K562 (cell line): ENCODE results near the gene SLC7A11. TPM values are rescaled to one million over a fixed set of nuclear protein-coding genes. Genes with fewer than 3 reads are reported as not detected.

Experiments
- FOS ChIP-seq: IDR thresholded peaks from 3 replicates; pipeline ENCODE4 v1.6.1; 2011; ENCODE audit not compliant: insufficient read length; ENCODE audit errors: extremely low read depth
- KLF6 ChIP-seq: fragments of 250-450 bp; sonication (Bioruptor Pico); IDR thresholded peaks from 2 replicates; pipeline ENCODE4 v1.4.0; 2020; ENCODE audit warnings: mild to moderate bottlenecking, moderate library complexity, borderline replicate concordance
- MYC ChIP-seq, 2 experiments: fragments of 250-450 bp in 1 of 2; sonication (Bioruptor Pico) in 1 of 2; IDR thresholded peaks; 2 replicates each; pipeline versions ENCODE4 v1.5.1 to v1.6.1; 2012 to 2021; ENCODE audit warnings: low read depth in 2 of 2, borderline replicate concordance in 1 of 2, improper control_type of control experiment in 1 of 2, low read length in 1 of 2, mild to moderate bottlenecking in 1 of 2, moderate library complexity in 1 of 2
- RAD51 ChIP-seq: fragments of 450-650 bp; IDR thresholded peaks from 2 replicates; pipeline ENCODE4 v1.7.1; 2016; ENCODE audit warnings: low read depth, mild to moderate bottlenecking, borderline replicate concordance
- TOE1 ChIP-seq, 2 experiments: fragments of 450-650 bp in 1 of 2; sonication (generic) in 1 of 2; formaldehyde crosslinking in 1 of 2; IDR thresholded peaks; 2 replicates each; pipeline versions ENCODE4 v1.7.1 to v1.8.0; 2016 to 2022; ENCODE audit warnings: borderline replicate concordance in 2 of 2, mild to moderate bottlenecking in 2 of 2, antibody characterized with exemption in 1 of 2, inconsistent platforms in 1 of 2, low read depth in 1 of 2, missing genetic modification reagents in 1 of 2, moderate library complexity in 1 of 2
- TSC22D4 ChIP-seq: fragments of 450-650 bp; IDR thresholded peaks from 2 replicates; pipeline ENCODE4 v1.6.1; 2016; ENCODE audit warnings: missing genetic modification characterization, missing biosample characterization, control low read depth
- ZNF175 ChIP-seq: fragments of 200-800 bp; sonication (Bioruptor generic); IDR thresholded peaks from 2 replicates; pipeline ENCODE4 v1.6.1; 2016; ENCODE audit warnings: low read depth, mild to moderate bottlenecking, missing genetic modification characterization, missing compliant biosample characterization
- polyA plus RNA-seq, 8 experiments: library from polyadenylated mRNA; depleted of rRNA in 4 of 8; stranded (reverse) in 5 of 8; unstranded in 3 of 8; fragments of >200 nt; fragmentation: Nextera tagmentation in 2 of 8; fragmentation: Illumina TruSeq in 1 of 8; extraction: Ambion mirVana in 2 of 8; extraction: Trizol in 1 of 8; gene quantifications; 2 replicates each; pipeline versions ENCODE4 v1.2.1 to v1.2.3, GENCODE V29; 2011 to 2014; ENCODE audit warnings: inconsistent platforms in 1 of 8, missing spikeins in 1 of 8
- total RNA-seq, 7 experiments: library from RNA; depleted of rRNA in 6 of 7; stranded (reverse); fragments of >200 nt in 6 of 7; fragmentation: Illumina TruSeq in 2 of 7; extraction: Trizol in 2 of 7; gene quantifications; 2 replicates each; pipeline versions ENCODE4 v1.2.1 to v1.2.3, GENCODE V29; 2011 to 2021; ENCODE audit warnings: low replicate concordance in 1 of 7
- TF ChIP-seq, protein P1 (sequence below): fragments of 450-650 bp; formaldehyde crosslinking; IDR thresholded peaks from 2 replicates; pipeline ENCODE4 v1.4.0; 2020; ENCODE audit warnings: mild to moderate bottlenecking, mixed read lengths
- TF ChIP-seq, protein P2 (sequence below), 2 experiments: fragments of 450-650 bp in 1 of 2; sonication (generic) in 1 of 2; formaldehyde crosslinking; conservative IDR thresholded peaks; 2 replicates each; pipeline versions ENCODE4 v1.4.0 to v1.8.1; 2020 to 2022; ENCODE audit warnings: mild to moderate bottlenecking in 1 of 2, missing genetic modification reagents in 1 of 2
- TF ChIP-seq, protein P3 (sequence below): IDR thresholded peaks from 2 replicates; pipeline ENCODE4 v1.6.1; 2012; ENCODE audit warnings: low read depth, low read length, improper control_type of control experiment, borderline replicate concordance
- TF ChIP-seq, protein P4 (sequence below), 2 experiments: IDR thresholded peaks; 2 replicates each; pipeline ENCODE4 v1.6.1; 2012; ENCODE audit warnings: improper control_type of control experiment in 2 of 2, low read depth in 2 of 2, low read length in 2 of 2, borderline replicate concordance in 1 of 2

SLC7A11 gene
- total and polyA plus RNA-seq, 9 of the 15 experiments (the other 6 are each of a cell fraction or from before 2014, with no cell fraction given) = 4.5 to 26.1 (median 13.5) TPM

DNA sequence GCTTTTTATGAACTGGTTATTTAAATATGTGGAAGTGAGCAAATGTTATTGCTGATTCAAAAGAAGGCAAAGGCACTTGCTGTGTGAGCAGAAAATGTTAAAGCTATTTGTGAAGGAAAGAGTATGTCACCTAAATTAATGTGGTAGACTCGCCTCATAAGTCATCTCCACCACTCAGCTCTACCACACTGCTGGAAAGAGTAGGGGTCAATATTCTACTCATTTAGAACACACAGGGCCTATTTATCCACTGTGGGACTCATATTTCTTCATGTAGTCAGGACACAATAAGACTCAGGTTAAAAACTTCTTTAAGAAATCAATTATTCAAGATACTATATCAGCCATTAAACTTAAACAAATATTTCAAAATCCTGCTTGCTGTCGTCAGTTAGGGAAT, 106.5 kb downstream of the SLC7A11 start (continued):
- TF ChIP-seq, protein P1, sequence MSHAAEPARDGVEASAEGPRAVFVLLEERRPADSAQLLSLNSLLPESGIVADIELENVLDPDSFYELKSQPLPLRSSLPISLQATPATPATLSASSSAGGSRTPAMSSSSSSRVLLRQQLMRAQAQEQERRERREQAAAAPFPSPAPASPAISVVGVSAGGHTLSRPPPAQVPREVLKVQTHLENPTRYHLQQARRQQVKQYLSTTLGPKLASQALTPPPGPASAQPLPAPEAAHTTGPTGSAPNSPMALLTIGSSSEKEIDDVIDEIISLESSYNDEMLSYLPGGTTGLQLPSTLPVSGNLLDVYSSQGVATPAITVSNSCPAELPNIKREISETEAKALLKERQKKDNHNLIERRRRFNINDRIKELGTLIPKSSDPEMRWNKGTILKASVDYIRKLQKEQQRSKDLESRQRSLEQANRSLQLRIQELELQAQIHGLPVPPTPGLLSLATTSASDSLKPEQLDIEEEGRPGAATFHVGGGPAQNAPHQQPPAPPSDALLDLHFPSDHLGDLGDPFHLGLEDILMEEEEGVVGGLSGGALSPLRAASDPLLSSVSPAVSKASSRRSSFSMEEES = no peak
- TF ChIP-seq FOS (no peak), TSC22D4 (tag) (no peak), MYC (IDR thresholded peaks at IDR 0.05; ENCODE audit: low read depth, low read length) (no peak), MYC (CRISPR knock-in tag; IDR thresholded peaks at IDR 0.05; ENCODE audit: borderline replicate concordance, low read depth) (no peak), KLF6 (no peak), RAD51 (no peak), ZNF175 (CRISPR knock-in tag) (no peak), TOE1 (IDR thresholded peaks at IDR 0.05; ENCODE audit: borderline replicate concordance) (no peak), TOE1 (CRISPR knock-in tag; IDR thresholded peaks at IDR 0.05; ENCODE audit: borderline replicate concordance, low read depth) (no peak)
- TF ChIP-seq, protein P2, sequence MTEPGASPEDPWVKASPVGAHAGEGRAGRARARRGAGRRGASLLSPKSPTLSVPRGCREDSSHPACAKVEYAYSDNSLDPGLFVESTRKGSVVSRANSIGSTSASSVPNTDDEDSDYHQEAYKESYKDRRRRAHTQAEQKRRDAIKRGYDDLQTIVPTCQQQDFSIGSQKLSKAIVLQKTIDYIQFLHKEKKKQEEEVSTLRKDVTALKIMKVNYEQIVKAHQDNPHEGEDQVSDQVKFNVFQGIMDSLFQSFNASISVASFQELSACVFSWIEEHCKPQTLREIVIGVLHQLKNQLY (CRISPR knock-in tag; conservative IDR thresholded peaks at IDR 0.05) = no peak
- TF ChIP-seq, protein P3, sequence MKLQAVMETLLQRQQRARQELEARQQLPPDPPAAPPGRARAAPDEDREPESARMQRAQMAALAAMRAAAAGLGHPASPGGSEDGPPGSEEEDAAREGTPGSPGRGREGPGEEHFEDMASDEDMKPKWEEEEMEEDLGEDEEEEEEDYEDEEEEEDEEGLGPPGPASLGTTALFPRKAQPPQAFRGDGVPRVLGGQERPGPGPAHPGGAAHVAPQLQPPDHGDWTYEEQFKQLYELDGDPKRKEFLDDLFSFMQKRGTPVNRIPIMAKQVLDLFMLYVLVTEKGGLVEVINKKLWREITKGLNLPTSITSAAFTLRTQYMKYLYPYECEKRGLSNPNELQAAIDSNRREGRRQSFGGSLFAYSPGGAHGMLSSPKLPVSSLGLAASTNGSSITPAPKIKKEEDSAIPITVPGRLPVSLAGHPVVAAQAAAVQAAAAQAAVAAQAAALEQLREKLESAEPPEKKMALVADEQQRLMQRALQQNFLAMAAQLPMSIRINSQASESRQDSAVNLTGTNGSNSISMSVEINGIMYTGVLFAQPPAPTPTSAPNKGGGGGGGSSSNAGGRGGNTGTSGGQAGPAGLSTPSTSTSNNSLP = no peak
- TF ChIP-seq, protein P4, sequence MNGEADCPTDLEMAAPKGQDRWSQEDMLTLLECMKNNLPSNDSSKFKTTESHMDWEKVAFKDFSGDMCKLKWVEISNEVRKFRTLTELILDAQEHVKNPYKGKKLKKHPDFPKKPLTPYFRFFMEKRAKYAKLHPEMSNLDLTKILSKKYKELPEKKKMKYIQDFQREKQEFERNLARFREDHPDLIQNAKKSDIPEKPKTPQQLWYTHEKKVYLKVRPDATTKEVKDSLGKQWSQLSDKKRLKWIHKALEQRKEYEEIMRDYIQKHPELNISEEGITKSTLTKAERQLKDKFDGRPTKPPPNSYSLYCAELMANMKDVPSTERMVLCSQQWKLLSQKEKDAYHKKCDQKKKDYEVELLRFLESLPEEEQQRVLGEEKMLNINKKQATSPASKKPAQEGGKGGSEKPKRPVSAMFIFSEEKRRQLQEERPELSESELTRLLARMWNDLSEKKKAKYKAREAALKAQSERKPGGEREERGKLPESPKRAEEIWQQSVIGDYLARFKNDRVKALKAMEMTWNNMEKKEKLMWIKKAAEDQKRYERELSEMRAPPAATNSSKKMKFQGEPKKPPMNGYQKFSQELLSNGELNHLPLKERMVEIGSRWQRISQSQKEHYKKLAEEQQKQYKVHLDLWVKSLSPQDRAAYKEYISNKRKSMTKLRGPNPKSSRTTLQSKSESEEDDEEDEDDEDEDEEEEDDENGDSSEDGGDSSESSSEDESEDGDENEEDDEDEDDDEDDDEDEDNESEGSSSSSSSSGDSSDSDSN (IDR thresholded peaks at IDR 0.05; ENCODE audit: borderline replicate concordance in 1 of 2, low read depth in 2 of 2, low read length in 2 of 2) = no peak
- TF ChIP-seq, all 486 proteins: peak for 0
